ENCODE results near the gene ZBTB20. TPM values are rescaled to one million over a fixed set of nuclear protein-coding genes. Genes with fewer than 3 reads are reported as not detected.

ZBTB20 gene
- total and polyA plus RNA-seq, 10 of the 15 experiments (the other 5 are each of a cell fraction or from before 2014, with no cell fraction given) = 0.20 to 5.5 (median 2.2) TPM

DNA sequence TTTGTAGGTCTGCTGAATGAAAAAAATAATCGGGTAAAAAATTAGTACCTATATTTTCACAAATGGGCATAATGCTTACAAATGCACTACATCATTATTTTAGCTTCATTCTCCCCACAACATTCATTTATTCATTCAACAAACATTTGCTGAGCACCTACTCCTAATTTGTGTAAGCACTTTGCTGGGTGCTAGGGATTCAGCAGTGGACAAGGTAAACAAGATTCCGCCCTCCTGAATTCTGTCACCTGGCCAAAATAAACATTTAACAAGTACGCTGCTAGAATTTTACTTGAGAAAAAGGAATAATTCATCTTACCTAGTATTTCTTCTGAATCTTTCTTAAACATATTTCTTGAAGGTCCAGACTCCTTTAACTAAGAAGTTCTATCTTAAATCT lies 781.2 kb downstream of the ZBTB20 start:
- DNase-seq (ENCODE audit: low read depth, low spot score) (no peak), ATAC-seq (no peak), FAIRE-seq (no peak)
- H3K9ac ChIP-seq (ENCODE audit: control insufficient read depth, insufficient read depth, low read length) = no peak overlapping the region
- no peaks in the 10 kb centered on the region for H3K79me2 ChIP-seq (ENCODE audit: control insufficient read depth, insufficient read depth, low read length)
- H3K4me2 ChIP-seq (ENCODE audit: control insufficient read depth, insufficient read depth) = no peak overlapping the region
- ChIA-PET RAD21 (ENCODE audit: unreplicated experiment) (interaction anchor here (2.1 to 2.2 kb wide), 2 partner anchors 42 to 75 kb away, joined by 4 to 6 read pairs; no protein-coding TSS in a partner anchor), POLR2A (no interaction called here), CTCF (interaction anchor here (1.1 to 5.5 kb wide), 6 partner anchors 9 to 78 kb away, joined by 3 to 55 read pairs (median 6); no protein-coding TSS in a partner anchor), SMC1A (ENCODE audit: uncharacterized antibody, unreplicated experiment) (interaction anchor here (0.6 to 2.5 kb wide), 5 partner anchors 10 to 803 kb away, joined by 3 to 7 read pairs (median 3); no protein-coding TSS in a partner anchor)
- no peaks in the 10 kb centered on the region for H3K9me3 ChIP-seq (replicated peaks; ENCODE audit: control insufficient read depth, insufficient read depth, low read length)
- H3K27ac ChIP-seq (ENCODE audit: control insufficient read depth, insufficient read depth) = no peak overlapping the region
- H2AFZ ChIP-seq (ENCODE audit: control insufficient read depth, low read depth, low read length) = no peak overlapping the region
- WGBS (ENCODE audit: insufficient coverage, insufficient replicate concordance, low lambda C conversion rate, missing lambda C conversion rate) = 91% methylated on average over 3 of the region's 3 CpGs
- intact Hi-C loops (cut with micrococcal nuclease; ENCODE audit: unreplicated experiment) (no loop called here), in situ Hi-C loops (cut with MboI) (no loop called here)
- H4K20me1 ChIP-seq (ENCODE audit: control insufficient read depth, insufficient read depth) = no peaks in the 10 kb centered on the region
- no peaks in the 10 kb centered on the region for H3K27me3 ChIP-seq (replicated peaks in 1 of 2; ENCODE audit: control insufficient read depth in 2 of 2, insufficient read depth in 2 of 2, low read length in 1 of 2)
- no TSS peak for BruUV-seq (replicated peaks)
- H3K4me1 ChIP-seq (ENCODE audit: control insufficient read depth, insufficient read depth, low read length) = no peaks in the 10 kb centered on the region
- no peak overlapping the region for H3K4me3 ChIP-seq
- H3K36me3 ChIP-seq (ENCODE audit: control insufficient read depth in 2 of 2, insufficient read depth in 2 of 2, low read length in 1 of 2) = 0 out of 4 replicates have a peak, but pooled peaks cover 0 to 1% of the 10 kb centered on the region in 2 experiments
- TF ChIP-seq PAX8 (IDR thresholded peaks at IDR 0.05) = no peak
- no peak for TF ChIP-seq KDM1A (IDR thresholded peaks at IDR 0.05; ENCODE audit: borderline replicate concordance)
- no peak for TF ChIP-seq RBBP5 (conservative IDR thresholded peaks at IDR 0.05)
- TF ChIP-seq POLR2AphosphoS5 (IDR thresholded peaks at IDR 0.05; ENCODE audit: low read length) = no peak
- TF ChIP-seq TCF3 (IDR thresholded peaks at IDR 0.05; ENCODE audit: borderline replicate concordance, insufficient read depth, low read depth, low read length) = no peak
- no peak for TF ChIP-seq GABPA (IDR thresholded peaks at IDR 0.05; ENCODE audit: low read depth)
- no peak for TF ChIP-seq TCF12 (IDR thresholded peaks at IDR 0.05; ENCODE audit: low read depth, low read length)
- no peak for TF ChIP-seq CHD2 (IDR thresholded peaks at IDR 0.05; ENCODE audit: borderline replicate concordance, low read depth, low read length)
